Ecto neural progenitor cell (in vitro differentiated cells): ENCODE data around the gene GAD2.

ENCODE experiments used
- DNase-seq: peaks from one replicate; pipeline ENCODE4 v3.0.0-alpha.2; 2018; ENCODE audit warnings: low spot score

The GAD2 gene

GRCh38 chr10:26222563-26222962 lies 6.0 kb downstream of the GAD2 start:
- DNase-seq, result no peak

DNA sequence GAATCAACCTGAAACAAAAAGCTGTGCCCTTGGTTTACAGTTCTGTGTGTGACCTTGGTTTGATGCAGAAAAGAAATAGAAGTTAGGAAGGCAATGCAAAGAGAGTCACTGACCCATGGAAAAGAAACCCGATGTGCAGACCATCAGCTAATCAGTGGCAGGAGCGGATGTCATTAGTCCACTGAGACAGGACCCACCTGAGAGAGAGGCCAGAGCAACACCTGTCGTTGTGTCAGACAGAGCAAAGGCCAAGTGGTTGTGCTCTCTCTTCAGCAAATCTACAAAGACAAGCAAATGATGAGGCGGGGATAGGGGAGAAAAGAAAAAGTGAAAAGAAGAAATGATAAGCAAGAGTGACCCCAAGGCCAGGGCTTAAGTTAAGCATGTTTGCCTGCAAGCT lies 8.7 kb downstream of the GAD2 start:
- DNase-seq, result no peak

DNA sequence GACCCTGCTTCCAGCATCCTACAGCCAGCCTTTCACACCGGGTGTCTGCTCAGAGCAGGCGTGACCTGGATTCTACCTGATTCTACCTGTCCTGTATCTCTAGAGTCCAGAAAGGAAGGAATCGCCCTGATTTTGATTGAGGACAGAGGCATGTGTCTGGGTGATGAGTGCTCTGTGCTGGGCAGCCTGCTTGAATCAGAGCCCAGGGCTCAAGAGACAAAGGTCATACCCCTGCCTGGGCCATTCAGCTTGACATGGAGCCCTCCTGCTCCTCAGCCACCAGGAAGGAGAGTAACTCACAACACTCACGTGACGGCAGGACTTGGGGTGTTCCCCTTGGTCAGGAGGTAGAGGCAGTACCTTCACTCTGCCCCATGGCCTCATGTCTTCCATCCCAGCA lies 11.2 kb downstream of the GAD2 start:
- no peak for DNase-seq

GRCh38 chr10:26232174-26232573 lies 15.6 kb downstream of the GAD2 start:
- no peak for DNase-seq

DNA sequence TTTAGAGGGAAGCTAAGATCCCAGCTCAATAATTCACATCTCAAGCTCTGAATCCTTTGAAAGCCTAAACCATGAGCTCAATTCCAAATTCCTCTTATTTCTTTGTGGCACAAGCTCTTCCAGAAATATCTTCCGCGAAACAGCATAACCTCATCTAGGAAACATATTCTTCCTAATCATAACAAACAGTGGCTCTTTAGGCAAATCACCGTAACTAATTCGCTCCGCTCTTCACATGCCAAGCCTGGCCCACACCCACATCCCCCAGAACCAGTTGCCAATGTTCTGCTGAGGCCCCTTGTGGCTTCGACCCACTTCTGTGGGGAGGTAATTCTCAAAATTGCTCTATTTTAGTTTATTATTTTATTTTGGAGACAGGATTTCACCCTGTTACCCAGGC lies 19.2 kb downstream of the GAD2 start:
- DNase-seq, result no peak

GRCh38 chr10:26238378-26238777 lies 21.8 kb downstream of the GAD2 start:
- DNase-seq, result no peak

DNA sequence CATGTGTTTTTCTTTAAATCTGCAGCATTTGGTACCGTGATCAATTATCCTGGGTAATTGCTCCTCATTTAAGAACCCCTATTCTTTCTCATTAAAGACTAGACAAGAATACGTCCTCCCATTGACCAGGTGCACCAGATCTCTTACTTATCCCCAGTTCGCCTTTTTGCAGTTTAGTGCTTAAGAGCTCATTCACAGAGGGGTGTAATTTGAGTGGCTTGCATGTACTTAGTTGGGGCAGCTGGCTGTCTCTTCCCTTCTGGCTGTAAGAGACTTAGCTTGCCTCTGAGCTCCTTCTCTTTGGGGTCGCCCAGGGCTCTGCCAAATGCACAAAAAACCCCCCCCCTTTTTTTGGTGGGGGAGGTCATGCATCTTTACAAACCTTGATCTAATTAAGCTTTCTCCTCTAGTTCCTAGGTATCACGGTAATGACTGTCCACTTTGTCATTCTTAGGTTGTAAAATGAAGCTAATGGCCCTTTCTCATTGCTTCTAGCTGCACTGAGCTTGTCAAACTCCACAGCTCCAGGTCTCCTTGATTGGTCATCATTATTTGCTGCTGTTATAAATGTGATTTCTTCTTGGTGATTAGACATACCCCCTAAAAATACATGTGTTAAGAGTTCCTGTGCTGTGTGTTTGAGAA lies 26.3 kb downstream of the GAD2 start:
- DNase-seq, result no peak

- no peak for DNase-seq
Observed at GRCh38 chr10:26243351-26243720, 26.8 kb downstream of the GAD2 start.

GRCh38 chr10:26249681-26250080 lies 33.1 kb downstream of the GAD2 start:
- DNase-seq, result no peak

DNA sequence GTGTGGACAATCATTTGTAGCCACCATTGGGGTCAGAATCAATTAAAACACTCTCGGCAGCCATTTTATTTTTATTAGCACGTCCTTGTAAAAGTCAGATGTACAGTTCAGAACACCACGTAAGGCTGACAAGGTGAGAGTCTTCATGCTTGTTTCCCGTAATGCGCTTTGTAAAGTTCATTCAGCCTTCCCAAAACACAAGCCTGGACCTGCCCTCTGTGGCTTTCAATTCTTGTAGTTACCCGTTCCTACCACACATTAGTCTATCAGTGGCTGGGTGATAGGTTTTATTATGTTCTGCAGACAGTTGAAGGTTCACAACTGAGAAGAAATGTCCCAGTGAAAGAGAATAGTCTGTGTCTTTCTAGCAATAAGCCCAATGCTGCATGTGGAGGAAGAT lies 35.4 kb downstream of the GAD2 start:
- no peak for DNase-seq

DNA sequence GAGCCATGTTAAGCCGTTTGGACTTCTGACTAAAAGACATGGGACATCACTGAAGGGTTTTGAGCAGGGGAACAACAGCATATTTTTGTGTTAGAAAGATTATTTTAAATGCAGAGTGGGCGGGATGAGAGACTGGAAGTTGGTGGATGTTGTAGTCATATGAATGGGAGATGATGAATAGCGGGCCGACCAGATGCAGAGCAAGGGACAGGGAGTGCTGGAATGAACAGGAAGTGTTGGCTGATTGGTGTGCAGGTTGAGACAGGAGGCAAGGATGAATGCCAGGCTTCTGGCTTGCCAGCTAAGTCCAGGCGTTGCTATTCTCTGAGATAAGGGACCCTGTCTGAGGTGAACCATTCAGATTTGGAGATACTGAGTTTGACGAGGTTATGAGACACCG lies 38.0 kb downstream of the GAD2 start:
- no peak for DNase-seq

- no peak for DNase-seq
Observed at GRCh38 chr10:26259341-26259740, 42.8 kb downstream of the GAD2 start.

- DNase-seq, result no peak
Observed at GRCh38 chr10:26269754-26270153, 53.2 kb downstream of the GAD2 start.

DNA sequence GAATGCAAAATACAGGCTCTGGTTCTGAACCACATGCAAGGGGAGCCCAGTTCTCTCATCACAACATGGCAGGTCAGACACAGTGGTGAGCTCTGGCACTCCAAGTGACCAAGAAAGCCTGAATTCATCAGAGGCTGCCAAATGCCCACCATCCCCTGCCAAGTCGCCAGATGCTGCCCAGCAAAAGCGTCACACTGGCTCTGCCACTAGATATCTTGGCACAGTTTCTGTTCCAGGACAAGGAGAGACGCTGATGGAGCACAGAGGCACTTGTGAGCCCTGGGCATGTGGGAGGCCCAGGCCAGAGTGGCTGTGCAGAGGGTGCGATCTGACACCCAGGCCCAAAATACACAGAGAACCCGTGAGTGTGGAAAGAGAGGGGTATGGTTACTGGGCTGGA lies 57.8 kb downstream of the GAD2 start:
- DNase-seq, result no peak

DNA sequence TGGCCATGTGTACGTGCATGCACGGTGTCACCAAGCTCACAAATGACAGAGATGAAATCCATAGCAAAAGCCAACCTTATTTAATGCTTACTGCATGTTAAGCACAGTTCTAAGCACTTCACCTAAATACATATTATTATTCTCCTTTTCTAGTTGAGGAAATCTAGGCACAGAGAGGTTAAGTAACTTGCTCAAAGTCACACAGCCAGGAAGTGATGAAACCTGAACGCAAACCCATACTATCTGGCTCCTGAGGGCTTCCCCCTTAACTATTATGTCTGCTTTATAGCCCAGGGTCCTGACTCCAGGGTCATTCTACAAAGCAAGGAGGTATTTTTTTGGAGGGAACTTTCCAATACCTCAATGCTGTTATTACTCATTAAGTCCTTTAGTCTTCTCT lies 61.7 kb downstream of the GAD2 start:
- DNase-seq, result no peak

DNA sequence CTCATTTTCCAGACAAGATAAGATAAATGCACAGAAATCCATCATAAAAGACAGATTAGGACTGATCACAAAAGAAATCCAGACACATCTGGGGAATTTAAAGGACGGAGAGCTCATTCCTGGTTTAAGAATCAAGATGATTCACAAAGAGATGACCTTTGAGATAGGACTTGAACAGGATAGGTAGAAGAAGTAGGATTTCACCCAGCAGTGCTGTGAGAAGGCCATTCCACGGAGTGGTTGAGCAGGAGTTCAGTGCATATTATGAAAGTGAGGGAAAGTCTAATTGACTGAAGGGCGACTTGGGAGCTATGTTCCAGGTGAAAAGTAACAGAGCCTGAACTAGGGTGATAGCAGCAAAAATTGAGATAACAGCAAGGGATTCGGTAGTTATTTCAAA lies 73.7 kb downstream of the GAD2 start:
- no peak for DNase-seq

GRCh38 chr10:26291721-26292480 lies 75.3 kb downstream of the GAD2 start:
- no peak for DNase-seq

- no peak for DNase-seq
Observed at GRCh38 chr10:26296360-26296759, 79.8 kb downstream of the GAD2 start.

GRCh38 chr10:26300001-26300400 lies 83.4 kb downstream of the GAD2 start:
- DNase-seq, result no peak

- DNase-seq, result no peak
Observed at GRCh38 chr10:26303366-26303765, 86.8 kb downstream of the GAD2 start.

DNA sequence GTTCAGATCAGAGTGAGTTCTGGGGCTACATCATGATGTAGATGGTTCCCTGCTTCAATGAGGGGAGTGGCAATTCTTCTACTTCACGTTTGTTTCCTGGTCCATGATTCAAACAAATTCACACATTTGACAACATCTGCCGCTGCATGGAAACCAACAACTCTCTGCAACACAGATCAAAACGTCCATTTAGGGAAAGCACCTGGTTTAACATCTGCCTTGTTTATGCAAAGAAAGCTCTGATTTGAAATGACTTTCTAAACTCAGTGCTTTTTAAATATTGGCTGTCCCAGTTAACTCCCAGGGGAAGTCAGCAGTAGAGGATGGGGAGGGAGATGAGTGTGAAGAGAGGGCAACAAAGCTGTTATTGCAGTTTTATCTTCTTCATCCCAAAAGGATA lies 93.8 kb downstream of the GAD2 start:
- no peak for DNase-seq

DNA sequence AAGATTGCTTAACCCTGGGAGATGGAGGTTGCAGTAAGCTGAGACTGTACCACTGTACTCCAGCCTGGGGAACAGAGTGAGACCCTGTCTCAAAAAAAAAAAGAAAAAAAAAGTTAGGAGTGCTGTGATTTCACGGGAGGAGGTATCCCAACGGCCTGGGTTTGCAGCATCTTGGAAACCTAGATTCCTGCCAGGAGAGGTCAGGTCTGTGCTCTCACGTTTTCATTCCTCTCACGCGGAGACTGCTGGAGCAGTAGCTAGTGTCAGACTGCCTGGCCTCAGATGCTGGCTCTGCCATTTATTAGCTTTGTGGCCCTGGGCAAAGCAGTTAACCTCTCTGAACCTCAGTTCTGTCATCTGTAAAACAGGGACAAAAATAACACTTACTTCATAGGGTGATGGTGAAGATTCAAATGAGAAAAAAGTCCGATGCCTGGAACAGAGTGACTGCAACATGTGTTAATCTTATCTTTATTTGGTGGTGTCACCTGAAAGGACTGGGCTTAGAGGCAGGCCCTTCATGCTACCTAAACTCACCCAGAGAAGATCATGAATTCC lies 94.9 kb downstream of the GAD2 start:
- DNase-seq, result no peak

- no peak for DNase-seq
Observed at GRCh38 chr10:26314265-26315013, 97.9 kb downstream of the GAD2 start.
